ENCODE measurements around the gene RHOBTB1.
"Not testable (repeated sequence)": the region's sequence is repeated elsewhere in the genome, so short reads cannot be mapped to it uniquely, and the experiment has no call there.

RHOBTB1 gene

DNA sequence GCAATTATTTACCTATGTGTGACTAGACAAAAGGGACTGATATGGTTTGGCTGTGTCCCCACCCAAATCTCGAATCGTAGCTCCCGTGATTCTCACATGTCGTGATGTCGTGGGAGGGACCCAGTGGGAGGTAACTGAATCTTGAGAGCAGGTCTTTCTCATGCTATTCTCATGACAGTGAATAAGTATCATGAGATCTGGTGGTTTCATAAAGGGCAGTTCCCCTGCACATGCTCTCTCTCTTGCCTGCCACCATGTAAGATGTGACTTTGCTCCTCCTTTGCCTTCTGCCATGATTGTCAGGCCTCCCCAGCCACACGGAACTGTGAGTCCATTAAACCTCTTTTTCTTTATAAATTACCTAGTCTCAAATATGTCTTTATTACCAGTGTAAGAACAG is 37.2 kb downstream of the RHOBTB1 start:
- DNase-seq (ENCODE audit: low read depth in 2 of 2): not testable (repeated sequence)

DNA sequence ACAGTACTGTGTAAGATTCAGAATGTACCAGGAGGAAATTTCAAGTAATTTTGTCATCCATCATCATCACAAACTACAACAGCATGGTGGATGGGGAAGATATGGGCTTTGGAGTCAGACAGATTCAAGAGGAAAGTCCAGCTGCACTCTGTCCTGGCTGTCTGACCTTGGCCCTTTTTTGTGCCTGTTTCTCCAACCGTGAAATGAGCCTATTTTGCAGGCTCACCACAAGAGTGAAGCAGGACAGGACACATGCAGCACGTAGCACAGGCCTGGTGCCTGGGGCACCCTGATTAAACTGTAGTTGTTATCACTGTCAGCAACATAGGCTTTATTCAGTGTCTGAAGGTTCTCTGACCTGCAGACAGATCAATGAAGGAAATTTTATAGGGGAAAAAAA is 37.6 kb downstream of the RHOBTB1 start:
- no peak for DNase-seq (ENCODE audit: low read depth in 2 of 2)

DNA sequence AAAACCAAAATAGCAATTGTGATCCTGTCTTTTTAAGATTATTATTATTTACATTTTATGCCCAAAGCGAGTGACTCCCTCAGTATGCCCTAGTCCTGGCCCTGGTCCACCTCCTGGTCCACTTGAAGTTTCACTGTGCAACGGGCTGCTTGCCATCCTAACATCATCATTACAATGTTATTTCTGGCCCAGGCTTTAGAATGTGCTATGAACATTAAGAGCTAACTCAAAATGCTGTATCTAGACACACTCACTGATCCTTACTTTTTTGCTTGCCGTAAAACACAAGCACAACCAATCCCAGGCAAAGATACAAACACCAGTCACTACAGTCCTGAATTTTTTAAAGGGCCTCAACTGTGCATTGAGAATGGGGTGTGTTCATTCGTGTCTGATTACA is 38.4 kb downstream of the RHOBTB1 start:
- DNase-seq (ENCODE audit: low read depth in 2 of 2): no peak

DNA sequence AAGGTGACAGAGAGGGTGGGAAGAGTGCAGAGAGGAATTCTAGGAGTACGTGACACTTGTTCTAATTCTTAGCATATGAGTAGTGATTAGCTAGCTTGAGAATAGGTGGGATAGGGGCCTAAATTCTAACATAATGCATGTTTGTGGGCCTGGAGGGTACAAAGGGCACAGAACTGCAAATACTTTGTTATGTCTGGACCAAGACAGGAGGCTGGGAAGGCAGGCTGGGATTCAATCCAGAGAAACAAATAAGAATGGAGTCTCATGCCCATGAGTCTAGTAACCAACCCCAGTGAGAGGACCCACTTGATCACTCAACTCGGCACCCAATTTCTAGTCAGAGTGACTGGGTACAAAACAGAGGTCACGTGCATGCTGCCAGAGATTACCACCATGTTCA is 40.9 kb downstream of the RHOBTB1 start:
- DNase-seq (ENCODE audit: low read depth in 2 of 2): no peak

DNA sequence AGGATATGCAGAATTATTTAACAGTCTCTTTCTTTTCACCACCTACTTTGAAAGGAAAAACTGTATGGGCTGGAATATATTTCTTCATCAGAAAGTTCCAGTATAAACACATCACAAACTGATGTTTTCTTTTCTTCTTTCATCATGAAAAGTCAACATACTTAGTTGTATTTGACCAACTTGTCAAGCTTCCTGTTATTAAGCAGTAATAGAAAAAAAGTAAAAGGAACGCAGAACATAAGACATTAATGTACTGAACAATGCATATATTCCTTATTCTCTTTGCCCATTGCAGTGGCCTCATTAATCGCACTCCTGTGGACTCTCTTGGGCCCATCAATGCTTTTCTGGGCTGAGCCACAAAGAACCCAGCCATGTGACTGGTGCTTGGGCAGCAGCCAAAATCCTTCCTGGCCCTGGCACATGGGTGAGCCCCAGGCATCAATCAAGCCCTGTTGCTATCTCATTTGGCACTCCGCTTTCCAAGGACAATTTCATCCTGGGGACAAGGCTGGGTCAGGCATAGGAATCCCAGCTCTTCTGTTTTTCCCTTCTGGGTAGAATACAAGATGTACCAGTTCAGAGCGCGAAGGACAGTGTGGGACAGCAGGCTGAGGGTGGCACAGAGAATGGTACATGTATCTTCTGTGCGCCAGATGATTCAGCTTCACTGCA is 42.3 kb downstream of the RHOBTB1 start:
- no peak for DNase-seq (ENCODE audit: low read depth in 2 of 2)

DNA sequence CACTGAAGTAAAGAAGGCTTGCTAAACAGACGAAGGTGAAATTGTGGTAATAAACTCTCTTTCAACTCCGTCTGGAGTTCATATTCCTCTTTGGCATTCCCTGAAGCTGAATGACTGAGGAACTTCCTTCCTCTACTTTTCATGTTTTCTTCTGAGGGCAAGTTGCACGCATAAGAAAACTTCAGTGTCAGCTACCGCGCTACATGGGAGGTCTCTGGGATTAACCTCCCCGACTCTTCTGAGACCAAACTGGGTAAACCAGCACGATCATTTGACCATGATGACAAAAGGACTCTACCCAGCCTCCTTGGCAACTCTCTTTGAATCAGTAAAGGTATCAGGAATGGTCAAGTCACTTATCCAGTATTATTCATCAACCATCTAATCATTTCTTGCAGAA is 44.7 kb downstream of the RHOBTB1 start:
- no peak for DNase-seq (ENCODE audit: low read depth in 2 of 2)

DNA sequence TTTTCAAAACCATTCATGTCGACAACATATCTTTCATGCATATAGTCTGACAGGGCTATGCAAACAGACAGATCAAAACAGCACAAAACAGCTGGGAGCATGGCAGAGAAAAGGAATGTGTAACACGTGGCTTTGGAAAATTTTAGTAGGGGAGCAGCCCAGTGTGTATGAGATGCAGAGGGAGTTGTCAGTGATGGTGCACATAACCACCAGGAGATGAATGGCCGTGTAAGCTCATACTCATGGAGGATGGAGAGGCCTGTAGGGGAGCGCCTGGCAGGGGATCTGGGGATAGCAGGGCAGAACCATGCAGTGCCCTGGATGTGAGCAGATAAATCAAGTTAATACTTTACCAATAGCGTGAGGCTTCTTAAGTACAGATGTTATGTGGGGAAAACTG is 45.7 kb downstream of the RHOBTB1 start:
- DNase-seq (ENCODE audit: low read depth in 2 of 2): no peak

DNA sequence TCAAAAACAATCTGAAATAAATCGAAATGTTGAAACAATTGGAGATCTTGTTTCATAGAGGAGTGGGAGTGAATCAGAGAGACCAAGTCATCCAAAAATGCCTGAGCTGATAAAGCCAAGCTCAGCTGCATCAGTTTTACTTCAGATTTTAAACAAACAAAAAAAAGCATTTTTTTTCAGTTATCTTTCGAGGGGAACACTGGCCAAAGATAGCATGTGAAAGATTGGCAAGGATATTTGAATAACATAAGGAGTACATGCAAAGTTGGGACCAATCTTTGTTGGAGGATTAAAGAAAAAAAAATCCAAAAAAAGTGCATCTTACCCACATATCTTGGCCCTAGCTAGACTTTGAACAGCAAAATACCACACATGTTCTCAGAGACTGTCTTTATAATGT is 47.2 kb downstream of the RHOBTB1 start:
- DNase-seq (ENCODE audit: low read depth in 2 of 2): no peak

DNA sequence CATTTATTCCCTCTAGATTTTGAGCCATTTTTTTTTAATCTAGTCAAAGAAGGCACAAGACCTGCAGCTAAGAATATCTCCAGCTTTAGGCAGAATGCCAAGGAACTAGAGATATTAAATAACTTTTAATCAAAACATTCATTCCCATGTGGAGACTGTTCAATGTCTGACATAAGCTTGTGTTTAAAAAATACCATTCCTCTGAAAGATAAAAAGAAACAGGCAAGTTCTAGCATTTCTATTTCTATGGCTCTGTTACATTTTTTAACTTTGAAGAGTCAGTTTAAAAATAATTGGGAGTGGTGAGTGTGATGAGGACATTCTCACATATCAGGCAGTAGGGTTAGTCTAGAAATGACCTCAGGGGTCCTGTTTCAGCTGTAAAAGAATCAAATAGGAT is 48.0 kb downstream of the RHOBTB1 start:
- no peak for DNase-seq (ENCODE audit: low read depth in 2 of 2)

DNA sequence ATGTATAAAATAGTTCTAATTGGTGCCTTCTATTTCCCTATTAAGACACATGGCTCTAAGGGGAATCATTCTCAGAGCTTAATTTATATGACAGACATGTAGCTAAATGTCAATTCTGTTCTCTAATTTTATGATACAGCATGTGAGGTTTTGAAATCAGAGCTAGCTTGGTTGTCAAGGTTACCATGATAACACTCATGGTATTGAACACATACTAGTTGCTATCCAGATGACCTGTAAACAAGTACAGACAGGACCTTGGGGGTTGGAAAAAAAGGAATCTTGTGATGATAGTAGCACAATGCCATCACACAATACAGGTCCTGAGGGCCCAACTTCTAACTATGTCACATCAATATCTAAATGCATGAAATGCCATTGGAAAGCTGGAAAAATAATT is 49.2 kb downstream of the RHOBTB1 start:
- DNase-seq (ENCODE audit: low read depth in 2 of 2): no peak

DNA sequence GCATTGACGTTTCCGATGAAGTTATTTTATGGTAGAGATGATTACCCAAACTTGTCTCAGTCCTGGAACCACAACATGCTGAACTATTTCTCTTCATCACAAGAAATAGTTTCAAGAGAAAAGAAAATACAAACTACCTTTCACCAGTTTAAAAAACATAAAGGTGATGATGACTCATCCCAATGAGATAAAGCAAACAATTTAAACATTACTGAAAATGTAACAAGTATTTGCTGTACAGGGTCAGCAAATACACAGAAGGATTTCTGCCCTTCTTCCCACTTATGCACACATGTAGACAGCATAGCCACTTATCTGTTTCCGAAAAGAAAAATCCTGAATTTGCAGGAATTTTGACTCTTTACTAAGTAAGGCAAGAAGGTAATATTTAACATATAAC is 50.8 kb downstream of the RHOBTB1 start:
- no peak for DNase-seq (ENCODE audit: low read depth in 2 of 2)

DNA sequence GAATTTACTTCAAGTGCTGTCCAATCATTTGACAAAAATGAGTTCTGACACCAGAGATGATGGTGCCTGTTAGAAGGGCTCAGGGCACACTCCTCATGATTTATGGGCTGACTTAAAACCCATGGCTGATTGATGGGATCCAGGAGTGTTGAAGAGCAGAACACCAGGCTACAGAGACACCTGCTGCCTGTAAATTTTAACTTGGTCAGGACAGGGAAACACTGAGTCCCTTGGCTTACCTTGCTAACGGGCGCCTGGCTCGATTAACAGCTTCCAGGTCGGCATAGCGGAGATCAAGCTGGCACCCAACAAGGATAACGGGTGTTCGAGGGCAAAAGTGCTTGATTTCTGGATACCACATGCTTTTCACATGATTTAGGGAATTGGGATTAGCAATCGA is 51.4 kb downstream of the RHOBTB1 start:
- DNase-seq (ENCODE audit: low read depth in 2 of 2): no peak

DNA sequence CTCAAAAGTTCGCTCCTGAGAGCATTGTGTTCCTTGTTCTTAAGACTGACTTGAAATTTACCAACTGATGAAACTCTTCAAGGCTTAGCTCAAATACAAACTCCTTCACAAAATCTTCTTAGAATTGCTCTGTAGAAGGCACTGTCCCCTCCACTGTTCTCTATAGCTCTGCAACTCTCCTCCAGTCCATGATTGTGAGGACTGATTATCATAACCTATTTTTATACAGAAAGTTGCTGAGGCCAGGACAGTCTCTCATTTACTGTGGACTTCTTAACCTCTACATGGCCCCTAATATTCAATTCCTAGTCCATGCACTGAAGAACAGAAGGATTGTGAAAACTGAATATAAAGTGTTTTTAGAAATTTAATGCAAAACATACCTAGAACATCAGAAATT is 53.2 kb downstream of the RHOBTB1 start:
- no peak for DNase-seq (ENCODE audit: low read depth in 2 of 2)

DNA sequence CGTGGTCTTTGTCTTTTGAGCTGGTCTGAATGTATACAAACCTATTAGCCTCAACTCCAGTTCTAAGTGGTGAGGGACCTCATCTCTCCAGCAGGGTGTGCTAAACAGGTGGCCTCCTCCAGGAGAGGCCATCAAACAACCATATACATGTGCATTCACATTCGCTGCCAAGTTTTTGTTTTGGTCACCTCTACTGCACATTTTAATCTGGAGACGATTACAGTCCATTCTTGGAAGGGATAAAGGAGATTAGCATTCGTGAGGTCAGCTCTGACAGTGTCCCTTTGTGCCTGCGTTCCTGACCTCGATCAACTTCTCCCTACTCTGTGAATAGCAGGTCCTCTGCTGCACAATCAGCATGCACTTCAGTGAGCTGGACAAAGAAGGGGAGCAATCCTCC is 60.8 kb downstream of the RHOBTB1 start:
- no peak for DNase-seq (ENCODE audit: low read depth in 2 of 2)

DNA sequence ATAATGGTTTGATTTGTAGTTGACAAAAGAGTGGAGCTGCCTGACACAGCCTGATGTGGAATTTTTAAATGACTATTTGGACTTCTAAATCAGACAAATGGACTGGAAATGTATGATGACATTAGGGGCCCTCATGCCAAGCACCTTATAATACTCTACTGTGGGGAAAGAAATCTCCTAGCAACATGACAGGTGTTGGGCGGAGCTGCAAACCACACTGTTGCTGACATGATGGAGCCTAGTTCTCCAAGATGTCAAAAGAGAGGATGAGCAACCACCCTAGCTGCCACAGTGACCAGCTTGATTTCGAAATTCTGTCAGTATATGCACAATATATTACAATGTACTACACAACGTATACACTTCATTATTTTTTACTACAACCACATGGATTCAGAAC is 65.8 kb downstream of the RHOBTB1 start:
- DNase-seq (ENCODE audit: low read depth in 2 of 2): no peak

DNA sequence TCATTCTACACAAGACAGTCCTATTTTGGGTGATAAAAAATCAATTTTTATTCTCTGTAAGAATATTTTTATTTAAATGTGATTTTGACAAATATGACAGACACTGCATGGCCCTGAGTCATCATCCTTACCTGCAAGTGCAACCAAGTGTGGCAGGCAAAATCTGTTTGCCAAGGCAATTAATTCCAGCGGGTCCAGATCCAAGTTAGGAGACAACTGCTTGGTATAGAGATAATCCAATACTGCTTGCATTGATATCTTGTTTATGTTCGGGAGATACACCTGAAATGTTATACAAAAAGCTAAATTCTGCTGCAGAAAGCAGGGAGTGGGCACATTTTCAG is 66.2 kb downstream of the RHOBTB1 start:
- no peak for DNase-seq (ENCODE audit: low read depth in 2 of 2)

DNA sequence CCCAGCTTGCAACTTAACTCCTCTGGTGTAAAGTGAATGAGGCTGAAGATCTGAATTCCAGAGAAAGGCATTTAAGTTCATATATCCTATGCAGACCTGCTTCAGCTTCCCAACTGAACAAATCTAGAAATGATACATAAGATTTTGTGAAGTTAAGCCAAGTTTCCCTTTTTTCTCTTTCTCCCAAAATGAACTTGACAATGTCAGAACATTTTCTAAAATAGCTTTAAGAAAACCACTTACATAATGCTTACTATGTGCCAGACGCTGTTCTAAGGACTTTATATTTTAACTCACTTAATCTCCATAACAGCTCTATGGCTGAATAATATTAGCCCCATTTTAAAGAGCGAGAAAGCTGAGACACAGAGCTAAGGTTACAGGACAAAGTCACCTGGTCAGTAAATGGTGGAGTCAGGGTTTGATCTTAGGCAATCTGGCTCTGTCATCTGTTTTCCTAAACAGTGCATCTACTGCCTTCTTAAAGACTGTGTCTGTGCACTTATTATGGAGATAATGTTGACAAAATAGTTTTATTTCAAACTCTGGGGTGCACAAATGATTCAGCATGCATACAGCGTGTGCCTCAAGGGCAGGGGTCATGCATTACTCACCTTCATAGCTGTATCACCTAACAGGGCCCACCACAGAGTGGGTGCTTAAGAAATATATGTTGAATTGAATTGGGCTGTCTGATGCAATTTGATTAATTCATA is 66.8 kb downstream of the RHOBTB1 start:
- no peak for DNase-seq (ENCODE audit: low read depth in 2 of 2)

DNA sequence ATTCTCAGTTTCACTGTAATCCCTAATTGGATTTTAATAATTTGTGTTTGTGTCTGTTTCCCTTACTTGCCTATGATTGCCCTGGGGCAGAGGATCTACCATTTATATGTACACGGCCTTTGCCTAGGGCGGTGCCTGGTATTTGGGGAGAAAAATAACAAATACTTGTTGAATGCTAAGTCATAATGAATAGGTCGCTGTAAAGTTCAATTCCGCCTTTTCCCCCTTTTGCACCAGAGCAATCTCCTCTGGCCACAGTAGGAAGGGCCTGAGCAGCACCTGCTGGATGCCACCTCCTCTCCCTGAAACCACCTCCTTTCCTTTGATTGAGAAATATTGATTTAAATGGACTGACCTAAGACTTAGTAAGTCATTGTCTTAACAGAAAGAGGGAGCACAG is 70.2 kb downstream of the RHOBTB1 start:
- no peak for DNase-seq (ENCODE audit: low read depth in 2 of 2)

DNA sequence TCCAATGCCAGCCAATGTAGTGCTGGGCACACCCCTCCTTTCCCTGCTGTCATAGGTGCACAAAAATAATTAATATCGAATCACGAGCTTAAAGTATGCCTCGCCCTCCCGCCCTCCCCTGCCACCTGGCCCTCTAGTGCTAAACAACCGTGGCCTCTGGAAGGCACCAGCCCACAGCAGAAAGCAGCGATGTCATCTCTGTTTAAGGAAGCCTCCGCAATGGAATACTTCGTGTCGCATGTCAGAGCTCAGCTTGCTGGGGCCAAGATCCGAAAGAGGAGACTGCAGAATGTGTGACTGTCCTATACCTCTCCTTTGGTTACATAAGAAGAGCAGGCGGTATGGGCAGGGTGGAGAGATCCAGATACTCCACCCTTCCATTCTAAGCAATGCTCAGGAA is 71.5 kb downstream of the RHOBTB1 start:
- DNase-seq (ENCODE audit: low read depth in 2 of 2): no peak

DNA sequence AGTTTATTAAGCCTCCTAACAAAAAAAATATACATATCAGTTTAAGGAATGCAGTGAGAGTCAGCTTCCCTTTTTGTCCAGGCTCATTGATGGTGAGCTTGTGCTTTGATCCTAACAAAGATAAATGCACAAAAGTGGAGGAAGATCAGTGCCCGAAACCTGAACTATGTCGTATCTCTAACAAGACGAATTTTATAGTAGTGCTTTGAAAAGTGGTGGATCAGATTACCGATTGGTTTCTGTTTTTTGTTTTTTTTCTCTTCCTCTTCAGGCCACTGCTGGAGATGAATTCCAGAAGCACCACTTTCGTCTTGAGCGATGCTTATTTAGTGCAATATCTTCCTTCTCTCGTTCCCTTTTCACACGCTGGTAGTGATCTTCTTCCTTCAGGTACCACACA is 72.8 kb downstream of the RHOBTB1 start:
- no peak for DNase-seq (ENCODE audit: low read depth in 2 of 2)

DNA sequence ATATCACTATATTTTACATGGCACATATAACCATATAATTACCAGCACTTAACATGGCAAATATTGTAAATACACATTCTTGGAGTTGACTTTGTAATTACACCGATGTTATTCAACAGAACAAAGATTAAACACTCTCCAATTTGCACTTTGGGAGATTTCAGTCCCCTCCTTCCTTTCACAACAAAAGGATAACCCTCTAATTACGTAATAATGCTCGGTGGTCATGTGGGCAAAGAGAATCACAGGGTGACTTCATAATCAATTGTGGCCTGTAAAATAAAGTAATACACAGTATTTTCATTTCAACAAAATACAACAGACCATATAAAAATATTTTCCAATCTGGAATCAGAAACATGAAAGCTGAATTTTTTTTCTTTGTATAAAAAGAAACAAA is 73.2 kb downstream of the RHOBTB1 start:
- no peak for DNase-seq (ENCODE audit: low read depth in 2 of 2)

DNA sequence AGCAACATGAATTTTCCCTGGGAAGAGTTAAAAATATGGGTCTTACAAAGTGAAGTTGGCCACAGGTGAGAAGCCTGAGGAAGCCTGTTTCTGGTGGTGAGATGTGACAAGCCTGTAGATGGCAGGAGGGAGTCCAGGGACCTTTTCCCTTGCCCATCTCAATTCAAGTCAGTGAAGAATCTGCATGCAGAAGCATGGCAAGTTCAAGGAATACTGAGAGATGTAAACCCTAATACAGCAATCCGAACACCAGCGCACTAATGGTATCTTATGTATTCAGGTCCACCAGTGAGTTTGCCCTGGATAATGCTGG is 73.6 kb downstream of the RHOBTB1 start:
- DNase-seq (ENCODE audit: low read depth in 2 of 2): no peak

DNA sequence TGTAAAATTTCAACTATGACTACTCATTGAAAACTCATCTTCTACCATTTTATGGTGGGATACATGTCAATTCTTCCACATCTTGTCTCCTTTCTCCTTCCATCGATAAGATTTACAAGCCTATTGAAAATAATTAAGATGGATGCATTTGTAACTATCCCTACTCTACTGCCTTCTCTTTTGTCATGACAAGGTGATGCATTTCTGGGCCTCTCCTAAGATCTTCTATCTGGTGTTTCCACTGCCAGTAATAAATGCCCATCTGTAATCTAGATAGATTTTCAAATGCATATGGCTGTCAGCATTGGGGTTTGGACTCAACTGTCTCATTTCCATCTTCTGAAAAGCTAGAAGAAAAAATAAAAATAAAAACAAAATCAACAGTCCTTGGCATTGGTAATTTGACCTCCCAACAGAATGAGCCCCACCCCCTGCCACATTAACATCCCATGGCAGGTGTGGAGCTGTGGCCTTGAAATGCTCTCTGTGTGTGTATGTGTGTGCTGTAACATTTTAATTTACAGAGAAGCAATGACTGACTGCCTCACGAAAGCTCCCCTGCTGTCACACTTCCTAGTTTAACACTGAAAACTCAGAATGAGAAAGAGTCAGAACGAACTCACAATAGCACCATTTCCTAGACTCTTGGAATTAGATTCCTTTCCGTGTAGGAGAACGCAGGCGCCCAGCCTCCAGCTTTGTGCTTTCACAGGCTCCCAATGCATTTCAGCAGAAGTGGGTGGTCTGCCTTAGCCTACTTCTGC is 74.2 kb downstream of the RHOBTB1 start:
- no peak for DNase-seq (ENCODE audit: low read depth in 2 of 2)
